Right ventricle myocardium inferior (tissue), 1 donor: Measurements from ENCODE around the gene COPS8. TPM values are rescaled to one million over a fixed set of nuclear protein-coding genes. Genes with fewer than 3 reads are reported as not detected.

Experiments used
- ATAC-seq: fragments of 200-7000 bp; cut with Tn5 transposase; one replicate; pipeline ENCODE4 v1.9.1; 2020; ENCODE audit warnings: mild to moderate bottlenecking, moderate library complexity
- DNase-seq: peaks from one replicate; pipeline ENCODE4 v3.0.0; 2021; ENCODE audit errors: missing footprints
- intact Hi-C: fragments of 100-400 bp; cut with DNase I; formaldehyde crosslinking; loops from one replicate; pipeline ENCODE4 v1.11.0; 2022
- total RNA-seq: library from RNA; stranded (reverse); fragmentation: NEBNext Ultra II Directional; extraction: Animal tissue kit (Norgen Biotek cat#: 25700); gene quantifications from one replicate; pipeline ENCODE4 v1.2.1, GENCODE V29; 2021
- donor health status: DM: no; HTN: yes; CAD: no; lungs with severe emphysema.

The COPS8 gene
- total RNA-seq, 1 donor from 2014 or later = 86.9 TPM

- DNase-seq = no peak
- peak; percentile 87 for ATAC-seq
- intact Hi-C loops = loop anchor here (5.0 to 10.0 kb wide), 2 partner anchors 384 to 482 kb away; no protein-coding TSS in a partner anchor
Observed at GRCh38 chr2:237092920-237093781, 7.5 kb downstream of the COPS8 start.

- no peak for ATAC-seq
- intact Hi-C loops = loop anchor here (10.0 kb wide), 1 partner anchor 479 kb away; no protein-coding TSS in a partner anchor
- DNase-seq = no peak
Observed at GRCh38 chr2:237096201-237096600, 10.5 kb downstream of the COPS8 start.

- intact Hi-C loops = loop anchor here (10.0 kb wide), 1 partner anchor 478 kb away; no protein-coding TSS in a partner anchor
- no peak for DNase-seq
- ATAC-seq = no peak
Observed at GRCh38 chr2:237096911-237097310, 11.2 kb downstream of the COPS8 start.

- intact Hi-C loops = loop anchor here (10.0 kb wide), 1 partner anchor 477 kb away; no protein-coding TSS in a partner anchor
- DNase-seq (no peak), ATAC-seq (no peak)
Observed at GRCh38 chr2:237097326-237097910, 11.7 kb downstream of the COPS8 start.

GRCh38 chr2:237097911-237098702, 12.4 kb downstream of the COPS8 start:
- intact Hi-C loops = loop anchor here (10.0 kb wide), 1 partner anchor 477 kb away; no protein-coding TSS in a partner anchor
- DNase-seq (no peak), ATAC-seq (no peak)

GRCh38 chr2:237099804-237100203, 14.1 kb downstream of the COPS8 start:
- ATAC-seq (no peak), DNase-seq (no peak)
- intact Hi-C loops = loop anchor here (10.0 kb wide), 1 partner anchor 475 kb away; no protein-coding TSS in a partner anchor

- ATAC-seq (no peak), DNase-seq (no peak)
- intact Hi-C loops = no loop called here
Observed at GRCh38 chr2:237101118-237101979, 15.7 kb downstream of the COPS8 start.

GRCh38 chr2:237102428-237102827, 16.7 kb downstream of the COPS8 start:
- intact Hi-C loops = no loop called here
- DNase-seq (no peak), ATAC-seq (peak; percentile 64)

- intact Hi-C loops = no loop called here
- DNase-seq = no peak
Observed at GRCh38 chr2:237109421-237109934, 23.8 kb downstream of the COPS8 start.

GRCh38 chr2:237113026-237113795, 27.5 kb downstream of the COPS8 start:
- DNase-seq = no peak
- intact Hi-C loops = no loop called here

More at GRCh38 chr2:237109421-237109934, 23.8 kb downstream of the COPS8 start:
- ATAC-seq = no peak

GRCh38 chr2:237115870-237116269, 30.2 kb downstream of the COPS8 start:
- ATAC-seq = no peak
- intact Hi-C loops = no loop called here
- no peak for DNase-seq

More at GRCh38 chr2:237113026-237113795, 27.5 kb downstream of the COPS8 start:
- ATAC-seq = no peak

- DNase-seq (no peak), ATAC-seq (no peak)
- intact Hi-C loops = no loop called here
Observed at GRCh38 chr2:237116431-237116830, 30.7 kb downstream of the COPS8 start.

GRCh38 chr2:237118025-237118424, 32.3 kb downstream of the COPS8 start:
- intact Hi-C loops = no loop called here
- ATAC-seq (no peak), DNase-seq (no peak)

GRCh38 chr2:237118561-237119155, 33.0 kb downstream of the COPS8 start:
- ATAC-seq (no peak), DNase-seq (no peak)
- intact Hi-C loops = no loop called here

- intact Hi-C loops = loop anchor here (5.0 kb wide), 1 partner anchor 291 kb away; the partner anchor contains the start of gene COL6A3
- no peak for DNase-seq
- ATAC-seq = no peak
Observed at GRCh38 chr2:237120916-237121315, 35.2 kb downstream of the COPS8 start.

GRCh38 chr2:237121321-237121720, 35.6 kb downstream of the COPS8 start:
- intact Hi-C loops = loop anchor here (5.0 kb wide), 1 partner anchor 291 kb away; the partner anchor contains the start of gene COL6A3
- ATAC-seq (no peak), DNase-seq (no peak)
